HG03103 (cell line): ENCODE data around the gene ZFYVE27.

Source experiments
- ATAC-seq: cut with Tn5 transposase; IDR thresholded peaks from one replicate; pipeline ENCODE4 v1.9.1; 2021; ENCODE audit warnings: low read depth; ENCODE audit not compliant: unreplicated experiment

Gene ZFYVE27

DNA sequence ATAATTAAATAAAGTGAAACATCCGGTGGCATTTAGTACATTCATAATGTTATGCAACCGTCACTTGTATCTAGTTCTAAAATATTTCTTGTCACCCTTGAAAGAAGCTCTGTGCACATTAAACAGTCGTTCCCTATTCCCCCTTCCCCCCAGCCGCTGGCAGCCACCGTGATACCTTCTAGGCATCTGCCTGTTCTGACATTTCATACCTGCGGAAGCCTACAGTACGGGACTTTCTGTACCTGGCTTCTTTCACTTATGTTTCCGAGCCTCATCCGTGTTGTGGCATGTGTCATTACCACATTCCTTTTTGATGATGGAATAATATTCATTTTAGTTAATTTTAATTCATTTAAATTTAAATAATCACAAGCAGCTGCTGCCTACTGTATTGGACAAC is 48.8 kb downstream of the ZFYVE27 start:
- ATAC-seq = no peak

DNA sequence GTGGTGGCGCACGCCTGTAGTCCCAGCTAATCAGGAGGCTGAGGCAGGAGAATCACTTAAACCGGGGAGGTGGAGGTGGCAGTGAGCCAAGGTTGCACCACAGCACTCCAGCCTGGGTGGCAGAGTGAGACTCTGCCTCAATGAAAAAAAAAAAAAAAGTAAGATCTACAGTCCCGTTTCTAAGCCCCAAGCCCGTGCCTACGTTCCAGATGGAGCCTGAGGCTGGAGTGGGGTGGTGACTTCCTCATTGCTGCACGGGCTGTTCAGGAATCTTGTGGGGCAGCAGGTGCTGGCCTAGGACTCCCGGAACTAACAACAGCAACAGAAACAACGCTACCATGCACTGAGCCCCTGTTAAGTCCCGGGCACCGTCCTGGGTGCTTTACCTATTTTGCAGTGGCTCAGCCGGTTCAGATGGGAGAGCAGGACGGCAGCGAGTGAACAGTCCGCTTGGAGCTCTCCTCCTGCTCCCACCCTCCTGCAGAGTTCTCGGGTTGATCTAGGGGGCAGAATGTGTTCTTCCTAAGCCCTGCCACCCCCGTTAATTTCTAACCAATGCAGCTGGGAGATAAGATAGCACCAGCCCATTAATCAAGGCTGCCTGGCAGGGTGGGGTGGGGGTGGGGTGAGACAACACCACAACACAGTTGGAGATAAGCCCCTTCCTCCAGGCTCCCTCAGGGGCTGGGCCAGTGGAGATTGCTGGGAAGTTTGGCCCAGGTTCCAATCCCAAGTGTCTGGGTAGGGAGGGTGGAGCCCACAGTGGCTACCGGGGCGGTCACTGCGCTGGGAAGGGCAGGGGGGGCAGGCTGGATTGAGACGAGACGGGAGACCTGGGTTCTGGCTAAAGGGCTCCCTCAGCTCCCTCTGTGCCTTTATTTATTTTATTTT is 51.9 kb downstream of the ZFYVE27 start:
- ATAC-seq = no peak

DNA sequence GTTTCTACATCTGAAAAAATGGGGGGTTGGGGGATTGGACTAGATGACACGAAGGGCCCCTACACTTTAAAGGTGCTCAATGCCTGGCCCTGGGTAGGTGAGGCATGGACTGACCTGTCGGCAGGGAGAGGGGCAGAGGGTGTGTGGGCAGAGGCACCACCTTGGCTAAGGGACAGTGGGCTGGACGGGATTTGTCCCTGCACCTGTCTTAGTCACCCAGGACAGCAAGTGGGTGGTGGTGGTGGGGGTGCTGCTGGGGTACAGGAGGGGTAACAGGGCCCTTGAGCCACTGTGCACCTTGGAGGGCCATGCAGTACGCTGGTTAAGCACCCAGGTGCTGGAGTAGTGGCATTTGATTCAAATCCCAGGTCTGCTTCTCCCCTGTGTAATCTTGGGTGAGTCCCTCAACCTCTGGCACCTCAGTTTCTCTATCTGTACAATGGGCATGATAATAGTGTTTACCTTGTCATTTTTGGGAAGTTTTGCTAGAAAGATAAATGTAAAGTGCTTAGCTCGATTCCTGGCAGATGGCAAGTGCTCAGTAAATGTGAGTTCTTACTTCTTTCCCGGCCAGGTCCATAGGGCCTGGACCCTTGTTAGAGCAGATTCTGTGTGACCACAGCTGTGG is 53.0 kb downstream of the ZFYVE27 start:
- ATAC-seq = no peak

DNA sequence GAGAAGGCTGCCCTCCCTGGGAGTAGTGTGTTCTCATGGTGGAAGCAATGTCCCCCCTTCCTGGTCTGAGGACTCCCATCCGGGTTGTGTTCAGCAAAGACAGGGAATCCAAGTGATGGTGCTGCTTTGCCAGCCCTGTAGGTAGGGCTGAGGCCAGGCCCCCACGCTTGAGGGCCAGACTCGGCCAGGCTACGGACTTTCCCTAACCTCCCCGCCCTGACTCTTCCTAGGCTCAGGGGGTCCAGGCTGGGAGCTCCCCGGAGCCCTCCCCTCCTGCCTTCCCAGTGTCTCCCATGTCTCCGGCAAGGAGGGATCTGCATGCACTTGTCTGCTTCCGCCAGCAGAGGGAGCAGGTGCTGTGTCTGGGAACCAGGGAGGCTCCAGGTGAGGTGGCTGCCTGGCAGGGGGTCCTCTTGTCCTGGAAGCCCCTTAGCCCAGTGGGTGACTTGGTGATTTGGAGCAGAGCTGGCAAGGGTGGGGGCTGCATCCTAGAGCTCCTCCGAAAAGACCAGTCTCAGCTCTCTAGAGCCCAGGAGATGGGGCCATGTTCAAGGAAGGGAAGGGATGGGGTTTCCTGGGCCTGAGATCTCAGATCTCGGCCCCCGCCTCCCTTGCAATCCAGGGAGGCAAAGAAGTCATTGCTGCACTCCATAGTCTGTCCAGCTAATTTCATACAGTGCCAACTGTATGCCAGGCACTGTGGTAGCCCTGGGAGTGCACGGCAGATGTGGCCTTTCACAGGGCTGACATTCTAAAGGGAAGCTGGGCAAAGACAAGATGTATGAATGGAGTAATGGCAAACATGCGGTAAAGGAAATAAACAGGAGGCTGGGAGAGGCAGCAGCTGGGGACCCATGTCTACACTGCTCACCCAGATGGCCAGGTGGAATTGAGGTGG is 55.1 kb downstream of the ZFYVE27 start:
- ATAC-seq = no peak

DNA sequence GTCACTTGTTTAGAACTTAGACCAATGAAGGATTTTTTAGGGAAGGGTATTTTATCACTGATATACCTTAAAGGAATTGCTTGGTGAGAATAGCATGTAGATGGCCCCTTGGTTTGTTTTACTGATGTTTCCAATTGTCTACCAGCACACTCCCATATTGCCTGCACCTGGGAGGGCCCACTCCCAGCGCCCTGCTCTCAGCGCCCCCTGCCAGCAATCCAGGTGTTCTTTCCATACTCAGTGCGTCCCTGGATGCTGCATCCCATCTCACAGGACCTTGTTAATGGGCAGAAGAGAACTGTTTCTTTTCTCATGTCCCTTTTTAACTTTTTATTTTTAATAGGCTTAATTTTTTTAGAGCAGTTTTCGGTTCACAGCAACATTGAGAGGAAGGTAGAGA is 59.0 kb downstream of the ZFYVE27 start:
- no peak for ATAC-seq

DNA sequence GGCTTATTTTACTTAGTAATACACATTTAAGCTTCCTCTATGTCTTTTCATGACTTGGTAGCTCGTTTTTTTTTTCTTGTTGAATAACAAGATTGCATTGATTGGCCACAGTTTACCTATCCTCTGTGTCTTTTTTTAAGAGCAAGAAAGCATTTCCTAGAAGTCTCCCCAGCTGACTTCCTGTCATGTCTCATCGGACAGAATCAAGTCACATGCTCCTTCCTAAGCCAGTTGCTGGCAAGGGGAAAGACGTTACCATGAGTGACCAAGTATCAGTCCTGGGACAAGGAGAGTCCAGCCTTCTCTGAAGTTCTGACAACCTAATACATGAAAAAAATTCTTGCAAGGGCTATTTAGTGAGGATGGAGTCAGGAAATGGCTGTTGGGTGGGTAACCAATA is 59.7 kb downstream of the ZFYVE27 start:
- no peak for ATAC-seq

DNA sequence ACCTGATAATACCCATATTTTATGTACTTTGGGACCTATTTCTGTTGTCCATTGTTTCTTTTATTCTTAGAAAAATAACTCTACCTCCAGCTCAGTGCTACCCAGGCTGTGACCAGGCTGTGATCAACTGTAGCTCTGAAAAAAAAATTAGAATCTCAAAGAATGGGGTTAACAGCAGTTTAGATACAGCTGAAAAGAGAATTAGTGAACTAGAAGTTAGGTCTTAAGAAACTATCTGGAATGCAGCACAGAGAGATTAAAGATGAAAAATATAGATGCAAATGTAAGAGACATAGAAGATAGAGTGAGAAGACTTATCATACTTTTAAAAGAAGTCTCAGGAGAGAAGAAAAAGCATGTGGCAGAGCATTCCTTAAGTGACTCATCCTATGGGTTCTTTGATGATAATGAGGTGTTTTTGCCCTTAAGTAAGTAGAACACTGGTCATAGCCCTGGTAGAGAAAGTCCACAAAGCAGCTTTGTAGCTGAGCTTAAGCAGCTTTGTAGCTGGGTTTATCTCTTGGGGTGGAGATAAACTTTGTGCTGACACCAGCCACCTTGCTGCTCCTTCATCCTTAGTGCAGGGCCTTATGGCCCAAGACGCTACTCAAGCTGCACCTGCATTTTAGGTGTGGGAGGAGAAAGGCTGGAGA is 62.2 kb downstream of the ZFYVE27 start:
- no peak for ATAC-seq

DNA sequence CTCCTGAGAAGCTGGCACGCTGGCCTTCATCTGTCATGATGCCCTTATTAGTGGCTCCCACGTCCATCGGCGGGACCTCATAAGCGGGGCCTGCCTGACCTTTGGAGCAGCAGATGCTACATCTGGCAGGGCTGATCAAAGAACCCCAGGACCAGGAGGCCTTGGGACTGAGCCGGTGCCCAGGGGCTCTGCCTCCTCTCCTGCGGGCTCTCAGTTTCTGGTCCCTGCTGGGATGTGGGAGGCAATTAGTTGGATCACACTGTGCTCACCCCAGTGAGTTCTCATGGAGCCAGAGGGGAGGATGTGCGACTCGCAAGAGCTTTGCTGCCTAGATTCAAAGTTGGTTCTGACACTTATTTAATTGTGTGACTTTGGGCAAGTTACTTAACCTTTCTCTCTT is 63.5 kb downstream of the ZFYVE27 start:
- no peak for ATAC-seq

DNA sequence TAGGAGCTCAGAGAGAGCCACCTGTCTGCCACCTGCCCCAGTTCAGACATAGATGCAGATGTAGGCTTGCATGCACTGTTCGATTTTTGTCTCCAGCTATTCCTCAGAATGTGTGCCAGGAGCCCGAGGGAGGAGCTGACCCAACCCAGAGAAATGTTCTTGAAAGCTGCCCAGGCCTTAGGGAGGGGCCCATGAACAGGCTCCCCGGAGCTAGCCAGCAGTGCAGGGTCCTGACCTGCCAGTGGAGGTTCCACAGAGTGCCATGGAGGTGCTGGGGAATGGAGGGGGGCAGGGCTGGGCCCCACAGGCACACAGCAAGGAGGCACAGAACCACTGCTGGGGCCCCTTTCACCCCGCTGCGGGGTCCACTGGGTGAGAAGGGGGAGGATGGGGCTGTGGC is 64.5 kb downstream of the ZFYVE27 start:
- no peak for ATAC-seq

DNA sequence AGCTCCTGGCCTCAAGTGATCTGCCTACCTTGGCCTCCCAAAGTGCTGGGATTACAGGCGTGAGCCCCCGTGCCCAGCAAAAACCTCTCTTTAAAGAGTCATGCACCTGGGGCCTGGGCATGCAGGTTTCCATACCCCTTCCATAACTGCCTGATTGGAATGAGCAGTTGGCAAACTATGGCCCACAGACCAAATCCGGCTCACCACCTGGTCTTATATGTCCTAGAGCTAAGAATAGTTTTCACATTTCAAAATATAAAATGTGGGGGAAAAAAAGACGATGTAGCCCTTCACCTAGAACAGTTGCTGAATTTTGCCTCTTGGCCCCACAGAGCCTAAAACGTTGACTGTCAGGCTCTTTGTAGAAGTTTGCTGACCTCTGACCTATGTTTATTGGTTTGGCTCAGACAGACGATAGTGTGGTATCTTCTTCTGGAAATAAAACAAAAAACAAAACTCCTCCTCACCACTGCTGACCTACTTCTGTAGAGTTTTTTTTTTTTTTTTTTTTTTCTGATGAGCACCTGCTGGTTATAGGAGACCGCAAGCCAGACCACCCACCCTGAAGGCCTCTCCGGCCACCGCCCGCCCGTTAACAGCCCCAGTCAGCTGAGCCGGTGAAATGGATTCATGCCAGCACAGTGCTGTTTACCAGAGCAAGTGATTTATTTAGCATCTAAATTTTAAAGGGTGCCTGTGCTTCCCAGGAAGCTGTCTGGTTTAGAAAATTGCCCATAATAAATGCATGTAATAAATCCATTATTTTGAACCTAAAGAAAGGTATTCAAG is 68.4 kb downstream of the ZFYVE27 start:
- ATAC-seq = no peak

DNA sequence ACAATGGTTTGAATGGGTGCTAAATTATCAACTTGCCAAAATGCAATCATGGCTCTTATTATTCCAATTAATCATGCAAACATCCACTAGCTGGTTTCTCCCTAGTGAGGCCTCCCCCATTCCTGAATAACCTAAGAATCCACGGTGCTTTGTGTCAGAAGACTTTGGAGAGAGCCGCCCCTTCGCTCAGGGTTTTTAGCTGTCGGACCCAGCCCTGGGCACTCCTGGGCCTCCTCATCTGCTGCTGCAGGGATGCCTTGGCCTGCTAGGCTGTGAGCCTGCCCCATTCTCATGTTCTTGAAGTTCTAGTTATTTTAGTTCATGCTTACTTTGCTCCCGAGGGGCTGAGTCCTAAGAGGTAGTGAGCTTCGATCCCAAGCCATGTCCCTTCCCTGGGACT is 69.0 kb downstream of the ZFYVE27 start:
- ATAC-seq = no peak

DNA sequence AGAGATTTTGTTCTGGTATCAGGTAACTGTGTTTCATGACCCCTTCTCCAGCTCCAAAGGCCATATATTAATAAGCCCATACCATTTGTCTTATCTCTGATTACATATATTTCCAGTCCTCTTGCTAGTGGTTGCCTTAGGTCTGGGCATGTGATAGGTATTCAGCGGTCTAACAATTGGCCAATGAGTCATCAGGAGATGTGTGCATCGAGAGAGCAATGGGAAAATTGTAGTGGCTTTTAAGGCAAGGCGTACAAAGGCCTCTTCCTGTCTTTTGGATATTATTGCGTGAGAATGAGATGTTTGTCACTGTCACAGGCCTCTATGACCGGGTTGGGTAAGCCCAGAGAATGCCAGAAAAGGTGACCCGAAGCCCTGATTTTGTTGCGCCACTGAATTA is 73.5 kb downstream of the ZFYVE27 start:
- no peak for ATAC-seq
